Fibroblast of the aortic adventitia (primary cell): ENCODE results near the gene GLYATL3. TPM values are rescaled to one million over a fixed set of nuclear protein-coding genes. Genes with fewer than 3 reads are reported as not detected.

Experiments used
- DNase-seq: peaks from one replicate; pipeline ENCODE4 v3.0.0-alpha.2; 2010; ENCODE audit warnings: low read depth
- H3K4me3 ChIP-seq: 2 replicates; pipeline ENCODE4 v1.5.1; 2011; ENCODE audit warnings: low read depth, mild to moderate bottlenecking, control low read depth, low read length, moderate library complexity
- total RNA-seq: library from RNA; depleted of rRNA; stranded (reverse); fragments of >200 nt; gene quantifications from 2 replicates; pipeline ENCODE4 v1.2.3, GENCODE V29; 2012; ENCODE audit warnings: low replicate concordance
- TF ChIP-seq, protein P1 (sequence below): IDR thresholded peaks from 2 replicates; pipeline ENCODE4 v1.5.1; 2011; ENCODE audit warnings: mild to moderate bottlenecking, low read length, control low read depth, inconsistent platforms; ENCODE audit not compliant: insufficient read depth

GLYATL3 gene
- total RNA-seq, 1 donor: not detected

DNA sequence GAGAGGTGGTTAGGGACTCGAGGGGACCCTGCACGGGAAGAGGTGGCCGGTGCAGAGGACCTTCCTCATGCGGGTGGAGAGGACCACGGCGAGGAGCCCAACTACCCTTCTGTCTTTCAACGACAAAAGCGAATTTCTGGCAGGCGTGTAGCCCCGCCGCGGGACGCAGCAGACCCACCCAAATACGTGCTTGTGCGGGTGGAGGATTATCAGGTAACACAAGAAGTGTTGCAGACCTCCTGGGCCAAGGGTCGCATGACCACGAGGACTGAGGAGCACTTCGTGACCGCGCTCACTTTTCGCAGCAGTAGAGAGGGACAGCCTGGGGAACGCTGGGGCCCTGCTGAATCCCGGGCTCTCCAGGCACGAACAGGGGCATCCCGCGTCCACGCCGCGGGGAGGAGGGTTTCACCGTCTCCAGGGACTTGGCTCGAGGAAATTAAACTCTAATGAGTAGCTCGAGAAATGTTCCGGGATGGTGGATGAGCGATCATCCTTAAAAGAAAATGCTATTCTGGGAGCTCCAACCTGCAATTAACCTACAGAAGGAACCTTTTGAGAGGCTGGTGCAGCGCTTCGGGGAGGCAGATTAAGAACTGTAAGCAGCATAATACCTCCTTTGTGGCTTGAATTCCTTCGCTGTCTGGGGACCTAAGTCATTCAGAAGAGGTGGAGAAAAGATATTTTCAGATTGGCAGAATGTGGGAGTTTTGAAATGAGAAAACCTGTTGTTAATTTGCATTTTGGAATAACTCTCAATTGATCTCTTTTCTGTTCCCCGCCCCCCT lies 51.5 kb downstream of the GLYATL3 start:
- DNase-seq: peak; percentile 16
- TF ChIP-seq, protein P1, sequence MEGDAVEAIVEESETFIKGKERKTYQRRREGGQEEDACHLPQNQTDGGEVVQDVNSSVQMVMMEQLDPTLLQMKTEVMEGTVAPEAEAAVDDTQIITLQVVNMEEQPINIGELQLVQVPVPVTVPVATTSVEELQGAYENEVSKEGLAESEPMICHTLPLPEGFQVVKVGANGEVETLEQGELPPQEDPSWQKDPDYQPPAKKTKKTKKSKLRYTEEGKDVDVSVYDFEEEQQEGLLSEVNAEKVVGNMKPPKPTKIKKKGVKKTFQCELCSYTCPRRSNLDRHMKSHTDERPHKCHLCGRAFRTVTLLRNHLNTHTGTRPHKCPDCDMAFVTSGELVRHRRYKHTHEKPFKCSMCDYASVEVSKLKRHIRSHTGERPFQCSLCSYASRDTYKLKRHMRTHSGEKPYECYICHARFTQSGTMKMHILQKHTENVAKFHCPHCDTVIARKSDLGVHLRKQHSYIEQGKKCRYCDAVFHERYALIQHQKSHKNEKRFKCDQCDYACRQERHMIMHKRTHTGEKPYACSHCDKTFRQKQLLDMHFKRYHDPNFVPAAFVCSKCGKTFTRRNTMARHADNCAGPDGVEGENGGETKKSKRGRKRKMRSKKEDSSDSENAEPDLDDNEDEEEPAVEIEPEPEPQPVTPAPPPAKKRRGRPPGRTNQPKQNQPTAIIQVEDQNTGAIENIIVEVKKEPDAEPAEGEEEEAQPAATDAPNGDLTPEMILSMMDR: no peak
- peak overlapping the region; percentile 55 for H3K4me3 ChIP-seq

DNA sequence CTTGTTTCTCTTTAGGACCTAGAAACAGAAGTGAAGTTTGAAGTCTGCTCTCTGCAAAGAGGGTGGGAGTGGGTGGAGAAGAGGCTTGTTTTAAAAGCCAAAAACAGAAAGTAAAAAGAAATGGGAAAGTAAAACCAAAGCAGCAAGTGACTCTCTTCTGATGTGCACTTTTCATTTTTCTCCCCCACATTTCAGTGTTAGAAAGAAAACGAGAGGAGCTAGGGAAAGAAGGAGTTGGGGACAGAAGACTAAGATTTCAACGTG lies 52.1 kb downstream of the GLYATL3 start:
- no peak for DNase-seq
- H3K4me3 ChIP-seq: peak overlapping the region; percentile 55
- TF ChIP-seq, protein P1: no peak

DNA sequence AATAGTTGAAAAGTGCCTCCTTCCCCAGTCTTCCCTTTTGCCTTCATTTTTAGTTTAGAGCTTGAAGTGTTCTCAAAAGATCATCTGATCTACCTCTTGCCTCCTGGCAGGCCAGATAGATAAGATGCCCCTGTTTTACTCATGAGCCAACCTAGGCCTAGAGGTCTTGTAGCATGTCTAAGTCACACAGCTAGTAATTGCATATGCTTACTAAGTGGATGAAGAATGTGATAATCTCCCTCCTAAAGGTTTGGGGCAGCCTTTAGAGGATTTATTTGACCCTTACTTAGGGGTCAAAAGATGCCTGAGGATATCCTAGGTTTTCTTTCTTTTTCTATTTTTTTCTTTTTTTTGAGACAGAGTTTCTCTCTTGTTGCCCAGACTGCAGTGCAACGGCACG lies 52.9 kb downstream of the GLYATL3 start:
- no peak overlapping the region for H3K4me3 ChIP-seq
- TF ChIP-seq, protein P1: no peak
- DNase-seq: no peak

DNA sequence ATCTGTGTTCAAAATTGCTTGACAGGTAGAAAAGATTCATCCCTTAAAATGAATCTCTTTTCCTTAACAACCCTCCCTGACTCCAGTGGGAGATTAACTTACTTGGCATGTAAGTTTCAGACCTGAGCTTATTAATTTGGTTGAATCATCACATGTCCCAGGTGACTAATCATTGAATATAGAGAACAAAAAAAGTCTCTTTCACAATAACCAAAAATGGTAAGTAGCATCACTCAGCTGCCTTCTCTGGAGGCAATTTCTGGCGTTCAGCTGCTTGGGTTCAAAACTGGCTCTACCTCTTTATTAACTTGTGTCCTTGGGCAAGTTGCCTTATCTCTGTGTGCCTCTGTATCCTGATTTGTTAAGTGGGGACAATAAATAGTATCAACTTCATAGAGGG lies 53.7 kb downstream of the GLYATL3 start:
- TF ChIP-seq, protein P1: no peak
- H3K4me3 ChIP-seq: no peak overlapping the region
- DNase-seq: peak; percentile 28

DNA sequence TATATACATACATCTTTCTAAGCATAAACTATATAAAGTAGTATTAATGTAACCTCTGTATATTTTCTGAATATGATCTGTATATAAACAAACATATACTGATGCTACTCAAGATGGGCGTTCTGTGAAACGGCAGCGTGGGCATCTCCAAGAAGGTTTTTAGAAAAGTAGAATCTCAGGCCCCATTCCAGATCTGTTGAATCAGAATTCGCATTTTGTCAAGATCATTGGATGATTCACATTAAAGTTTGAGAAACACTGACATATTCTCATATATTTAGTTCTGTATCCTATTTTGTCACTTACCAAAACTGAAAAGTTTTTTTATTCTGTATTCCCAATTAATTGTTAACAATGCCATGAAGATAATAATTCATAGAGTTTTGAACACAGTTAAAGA lies 56.2 kb downstream of the GLYATL3 start:
- DNase-seq: no peak

DNA sequence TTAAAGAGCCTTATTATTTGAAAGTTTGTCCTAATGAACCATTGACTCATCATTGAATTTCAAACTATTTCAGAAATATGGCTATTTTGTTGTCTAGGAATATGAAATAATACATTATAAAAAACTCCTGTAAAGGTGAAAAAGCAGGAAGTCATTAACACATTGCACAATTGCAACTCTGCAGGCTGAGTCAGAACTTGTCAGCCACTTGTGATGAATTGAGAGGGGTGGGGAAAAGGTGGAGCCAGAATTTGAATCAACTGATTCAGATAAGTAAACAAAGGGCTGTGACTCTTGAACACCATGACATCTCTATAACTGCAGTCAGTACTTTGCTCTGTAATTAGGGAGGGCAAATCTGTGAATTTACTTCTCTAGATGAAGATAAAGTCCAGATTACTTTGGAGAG lies 56.7 kb downstream of the GLYATL3 start:
- DNase-seq: peak; percentile 73
- TF ChIP-seq, protein P1: no peak

More for the DNA sequence above, 56.2 kb downstream of the GLYATL3 start:
- H3K4me3 ChIP-seq: no peak overlapping the region
- TF ChIP-seq, protein P1: no peak

DNA sequence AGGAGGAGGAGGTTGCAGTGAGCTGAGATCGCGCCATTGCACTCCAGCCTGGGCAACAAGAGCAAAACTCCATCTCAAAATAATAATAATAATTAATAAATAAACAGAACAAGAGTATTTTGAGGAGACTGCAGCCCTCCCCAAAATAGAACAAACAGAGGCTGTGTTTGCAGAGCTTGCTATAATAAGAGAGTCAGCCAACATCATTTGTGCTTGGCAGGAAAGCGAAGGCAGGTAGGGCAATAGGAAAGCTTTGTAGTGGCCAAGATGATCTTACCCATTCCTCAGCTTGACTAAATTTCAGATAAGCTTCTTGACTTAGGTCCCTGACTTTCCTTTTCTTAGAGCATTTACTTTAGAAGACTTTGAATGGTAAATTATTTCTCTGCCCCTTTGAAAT lies 57.5 kb downstream of the GLYATL3 start:
- TF ChIP-seq, protein P1: no peak
- no peak overlapping the region for H3K4me3 ChIP-seq
- DNase-seq: no peak

More for the DNA sequence above, 56.7 kb downstream of the GLYATL3 start:
- no peak overlapping the region for H3K4me3 ChIP-seq
